ENCODE results near the gene FOXK2. TPM values are rescaled to one million over a fixed set of nuclear protein-coding genes. Genes with fewer than 3 reads are reported as not detected.

FOXK2 gene
- polyA plus RNA-seq, 2 of the 4 experiments (the other 2 are of a cell fraction), result 34.8 to 39.2 TPM

DNA sequence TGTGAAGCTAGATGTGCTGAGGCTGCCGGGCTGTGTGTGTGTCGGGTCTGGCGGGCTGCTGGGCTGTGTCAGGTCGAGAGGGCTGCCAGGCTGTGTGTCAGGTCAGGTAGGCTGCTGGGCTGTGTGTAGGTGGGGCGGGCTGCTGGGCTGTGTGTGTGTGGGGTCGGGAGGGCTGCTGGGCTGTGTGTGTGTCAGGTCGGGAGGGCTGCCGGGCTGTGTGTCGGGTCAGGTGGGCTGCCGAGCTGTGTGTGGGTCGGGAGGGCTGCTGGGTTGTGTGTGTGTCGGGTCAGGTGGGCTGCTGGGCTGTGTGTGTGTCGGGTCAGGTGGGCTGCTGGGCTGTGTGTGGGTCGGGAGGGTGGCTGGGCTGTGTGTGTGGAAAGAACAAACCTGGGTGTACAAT lies 120.1 kb downstream of the FOXK2 start:
- TF ChIP-seq ESRRA (IDR thresholded peaks at IDR 0.05; ENCODE audit: borderline replicate concordance, low read length) (no peak), NPAS2 (CRISPR knock-in tag; IDR thresholded peaks at IDR 0.05; ENCODE audit: borderline replicate concordance) (no peak), KDM1A (IDR thresholded peaks at IDR 0.05; ENCODE audit: low read depth) (no peak), CHD4 (IDR thresholded peaks at IDR 0.05; ENCODE audit: borderline replicate concordance) (no peak), ZC3H11A (IDR thresholded peaks at IDR 0.05) (no peak), E2F6 (IDR thresholded peaks at IDR 0.05; ENCODE audit: borderline replicate concordance, low read depth) (no peak), SREBF2 (IDR thresholded peaks at IDR 0.05) (no peak), JUNB (IDR thresholded peaks at IDR 0.05) (no peak), CBX8 (IDR thresholded peaks at IDR 0.05) (no peak), CTCF (IDR thresholded peaks at IDR 0.05) (no peak), TP53 (CRISPR knock-in tag; IDR thresholded peaks at IDR 0.05) (no peak)
- TF ChIP-seq, protein P1, sequence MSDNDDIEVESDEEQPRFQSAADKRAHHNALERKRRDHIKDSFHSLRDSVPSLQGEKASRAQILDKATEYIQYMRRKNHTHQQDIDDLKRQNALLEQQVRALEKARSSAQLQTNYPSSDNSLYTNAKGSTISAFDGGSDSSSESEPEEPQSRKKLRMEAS (IDR thresholded peaks at IDR 0.05), result no peak
- no peak overlapping the region for H3K4me3 ChIP-seq
- H3K27ac ChIP-seq, result no peak overlapping the region
- H3K4me1 ChIP-seq, result no peaks in the 10 kb centered on the region
- POLR2A ChIA-PET, result no interaction called here
- CTCF ChIA-PET, result interaction anchor here (0.6 to 1.0 kb wide), 3 partner anchors 29 to 136 kb away, joined by 3 read pairs; no protein-coding TSS in a partner anchor
- DNase-seq (ENCODE audit: low read depth in 1 of 2, low spot score in 1 of 2), result no peak
- FAIRE-seq, result no peak
- H3K9me3 ChIP-seq, result no peaks in the 10 kb centered on the region
- WGBS (ENCODE audit: missing lambda C conversion rate), result 85% methylated on average over 14 of the region's 14 CpGs
- ATAC-seq, result peak; percentile 50 to 51; a peak in 5 of 6 replicates
- no peak overlapping the region for H3K4me2 ChIP-seq

GRCh38 chr17:82640036-82640435 lies 120.5 kb downstream of the FOXK2 start:
- ChIA-PET CTCF (interaction anchor here (0.6 to 1.0 kb wide), 3 partner anchors 29 to 135 kb away, joined by 3 read pairs; no protein-coding TSS in a partner anchor), POLR2A (no interaction called here)
- FAIRE-seq, result no peak
- ATAC-seq, result peak; percentile 12 to 43; a peak in 3 of 6 replicates
- DNase-seq (ENCODE audit: low read depth in 1 of 2, low spot score in 1 of 2), result no peak
- H3K9me3 ChIP-seq, result no peaks in the 10 kb centered on the region
- no peak overlapping the region for H3K27ac ChIP-seq
- no peak overlapping the region for H3K4me3 ChIP-seq
- WGBS (ENCODE audit: missing lambda C conversion rate), result 99% methylated on average over 5 of the region's 5 CpGs
- peaks cover under 1% of the 10 kb centered on the region; the same call in 2 of the 3 replicates for H3K4me1 ChIP-seq
- TF ChIP-seq, protein P2, sequence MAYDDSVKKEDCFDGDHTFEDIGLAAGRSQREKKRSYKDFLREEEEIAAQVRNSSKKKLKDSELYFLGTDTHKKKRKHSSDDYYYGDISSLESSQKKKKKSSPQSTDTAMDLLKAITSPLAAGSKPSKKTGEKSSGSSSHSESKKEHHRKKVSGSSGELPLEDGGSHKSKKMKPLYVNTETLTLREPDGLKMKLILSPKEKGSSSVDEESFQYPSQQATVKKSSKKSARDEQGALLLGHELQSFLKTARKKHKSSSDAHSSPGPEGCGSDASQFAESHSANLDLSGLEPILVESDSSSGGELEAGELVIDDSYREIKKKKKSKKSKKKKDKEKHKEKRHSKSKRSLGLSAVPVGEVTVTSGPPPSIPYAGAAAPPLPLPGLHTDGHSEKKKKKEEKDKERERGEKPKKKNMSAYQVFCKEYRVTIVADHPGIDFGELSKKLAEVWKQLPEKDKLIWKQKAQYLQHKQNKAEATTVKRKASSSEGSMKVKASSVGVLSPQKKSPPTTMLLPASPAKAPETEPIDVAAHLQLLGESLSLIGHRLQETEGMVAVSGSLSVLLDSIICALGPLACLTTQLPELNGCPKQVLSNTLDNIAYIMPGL (CRISPR knock-in tag; IDR thresholded peaks at IDR 0.05; ENCODE audit: borderline replicate concordance), result no peak
- no peak for TF ChIP-seq NPAS2 (CRISPR knock-in tag; IDR thresholded peaks at IDR 0.05; ENCODE audit: borderline replicate concordance)
- TF ChIP-seq, protein P3, sequence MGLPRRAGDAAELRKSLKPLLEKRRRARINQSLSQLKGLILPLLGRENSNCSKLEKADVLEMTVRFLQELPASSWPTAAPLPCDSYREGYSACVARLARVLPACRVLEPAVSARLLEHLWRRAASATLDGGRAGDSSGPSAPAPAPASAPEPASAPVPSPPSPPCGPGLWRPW (IDR thresholded peaks at IDR 0.05), result no peak
- TF ChIP-seq CBX2 (IDR thresholded peaks at IDR 0.05; ENCODE audit: borderline replicate concordance, low read depth), result no peak
- TF ChIP-seq POLR2A (IDR thresholded peaks at IDR 0.05; ENCODE audit: low read length), result no peak
- TF ChIP-seq HOXA7 (CRISPR knock-in tag; IDR thresholded peaks at IDR 0.05), result no peak
- TF ChIP-seq NFE2L2 (conservative IDR thresholded peaks at IDR 0.05; ENCODE audit: low read length), result no peak
- TF ChIP-seq HOXB5 (CRISPR knock-in tag; IDR thresholded peaks at IDR 0.05), result no peak
- TF ChIP-seq MYC (IDR thresholded peaks at IDR 0.05; ENCODE audit: borderline replicate concordance, low read length), result no peak
- no peak for TF ChIP-seq POLR2AphosphoS2 (conservative IDR thresholded peaks at IDR 0.05; ENCODE audit: low read length)
- TF ChIP-seq SREBF2 (IDR thresholded peaks at IDR 0.05), result no peak
- TF ChIP-seq CEBPB (IDR thresholded peaks at IDR 0.05), result no peak
- TF ChIP-seq EP300 (IDR thresholded peaks at IDR 0.05), result no peak
- no peak for TF ChIP-seq KDM1A (IDR thresholded peaks at IDR 0.05; ENCODE audit: low read depth)
- no peak for TF ChIP-seq EHMT2 (IDR thresholded peaks at IDR 0.05; ENCODE audit: low read depth)
- TF ChIP-seq SMC3 (IDR thresholded peaks at IDR 0.05), result no peak
- no peak overlapping the region for H3K4me2 ChIP-seq
